Astrocyte (in vitro differentiated cells and primary cell): Measurements from ENCODE around the gene PITPNM2.

Experiments
- EZH2 ChIP-seq: IDR thresholded peaks from 2 replicates; pipeline ENCODE4 v1.6.1; 2012; ENCODE audit warnings: mild to moderate bottlenecking, low read length, inconsistent platforms; ENCODE audit not compliant: insufficient read depth
- TF ChIP-seq, protein P1 (sequence below): IDR thresholded peaks from 2 replicates; pipeline ENCODE4 v1.5.1; 2011; ENCODE audit warnings: low read depth, mild to moderate bottlenecking, inconsistent platforms, low read length, moderate library complexity; ENCODE audit not compliant: insufficient read depth

DNA sequence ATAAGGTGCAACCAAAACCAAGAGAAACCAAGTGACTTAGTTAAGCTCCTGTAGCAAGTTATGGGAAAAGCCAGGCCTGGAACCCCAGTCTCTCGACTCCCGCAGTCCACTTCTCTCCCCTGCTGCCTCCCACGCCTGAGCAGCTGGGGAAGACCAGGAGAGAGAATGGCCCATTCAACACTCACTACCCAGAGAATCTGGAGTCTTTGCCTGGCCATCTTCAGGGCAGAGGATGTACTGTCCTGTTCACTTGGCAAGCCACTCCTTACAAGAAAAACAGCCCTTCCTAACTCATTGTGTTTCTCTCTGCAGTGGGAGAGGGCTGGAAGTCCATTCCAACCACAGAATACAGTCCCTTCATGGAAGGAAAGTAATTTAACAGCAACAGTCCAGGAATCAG is 1.8 kb downstream of the PITPNM2 start:
- TF ChIP-seq, protein P1, sequence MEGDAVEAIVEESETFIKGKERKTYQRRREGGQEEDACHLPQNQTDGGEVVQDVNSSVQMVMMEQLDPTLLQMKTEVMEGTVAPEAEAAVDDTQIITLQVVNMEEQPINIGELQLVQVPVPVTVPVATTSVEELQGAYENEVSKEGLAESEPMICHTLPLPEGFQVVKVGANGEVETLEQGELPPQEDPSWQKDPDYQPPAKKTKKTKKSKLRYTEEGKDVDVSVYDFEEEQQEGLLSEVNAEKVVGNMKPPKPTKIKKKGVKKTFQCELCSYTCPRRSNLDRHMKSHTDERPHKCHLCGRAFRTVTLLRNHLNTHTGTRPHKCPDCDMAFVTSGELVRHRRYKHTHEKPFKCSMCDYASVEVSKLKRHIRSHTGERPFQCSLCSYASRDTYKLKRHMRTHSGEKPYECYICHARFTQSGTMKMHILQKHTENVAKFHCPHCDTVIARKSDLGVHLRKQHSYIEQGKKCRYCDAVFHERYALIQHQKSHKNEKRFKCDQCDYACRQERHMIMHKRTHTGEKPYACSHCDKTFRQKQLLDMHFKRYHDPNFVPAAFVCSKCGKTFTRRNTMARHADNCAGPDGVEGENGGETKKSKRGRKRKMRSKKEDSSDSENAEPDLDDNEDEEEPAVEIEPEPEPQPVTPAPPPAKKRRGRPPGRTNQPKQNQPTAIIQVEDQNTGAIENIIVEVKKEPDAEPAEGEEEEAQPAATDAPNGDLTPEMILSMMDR, result no peak
- TF ChIP-seq EZH2, result no peak
